Measurements from ENCODE around the gene RPS17. TPM values are rescaled to one million over a fixed set of nuclear protein-coding genes. Genes with fewer than 3 reads are reported as not detected.
"Not testable (repeated sequence)": the region's sequence is repeated elsewhere in the genome, so short reads cannot be mapped to it uniquely, and the experiment has no call there.

Gene RPS17
- polyA plus RNA-seq, 1 donor, result 3,438 TPM

DNA sequence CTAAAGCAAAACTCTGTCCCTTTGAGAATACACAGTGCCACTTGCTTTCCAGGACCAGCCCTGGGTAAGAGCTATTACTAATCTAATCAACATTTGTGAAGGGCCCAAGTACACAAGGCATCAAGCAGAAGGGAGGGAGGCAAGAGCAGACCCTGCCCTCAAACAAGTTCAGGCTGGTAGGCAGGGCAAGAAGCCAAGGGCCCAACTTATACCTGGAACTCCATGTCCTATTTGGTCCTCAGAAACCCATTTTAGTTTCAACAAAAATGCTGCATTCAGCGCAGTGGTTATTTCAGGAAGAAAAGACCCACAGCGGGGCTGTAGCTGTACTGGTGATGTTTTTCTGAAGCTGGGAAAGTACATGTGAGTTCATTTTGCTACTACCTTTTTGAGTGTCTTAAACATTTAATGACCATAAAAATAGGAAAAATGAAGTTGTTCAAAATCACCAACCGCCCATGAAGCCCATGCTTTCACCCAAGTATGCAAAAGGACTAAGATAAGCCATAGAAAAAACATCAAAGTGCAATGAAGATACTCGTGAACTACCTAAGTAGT, 2.8 kb downstream of the RPS17 start:
- no peak for DNase-seq
- peaks cover 12% of the 10 kb centered on the region for H3K4me1 ChIP-seq (ENCODE audit: control insufficient read depth, insufficient read depth, low read length)

DNA sequence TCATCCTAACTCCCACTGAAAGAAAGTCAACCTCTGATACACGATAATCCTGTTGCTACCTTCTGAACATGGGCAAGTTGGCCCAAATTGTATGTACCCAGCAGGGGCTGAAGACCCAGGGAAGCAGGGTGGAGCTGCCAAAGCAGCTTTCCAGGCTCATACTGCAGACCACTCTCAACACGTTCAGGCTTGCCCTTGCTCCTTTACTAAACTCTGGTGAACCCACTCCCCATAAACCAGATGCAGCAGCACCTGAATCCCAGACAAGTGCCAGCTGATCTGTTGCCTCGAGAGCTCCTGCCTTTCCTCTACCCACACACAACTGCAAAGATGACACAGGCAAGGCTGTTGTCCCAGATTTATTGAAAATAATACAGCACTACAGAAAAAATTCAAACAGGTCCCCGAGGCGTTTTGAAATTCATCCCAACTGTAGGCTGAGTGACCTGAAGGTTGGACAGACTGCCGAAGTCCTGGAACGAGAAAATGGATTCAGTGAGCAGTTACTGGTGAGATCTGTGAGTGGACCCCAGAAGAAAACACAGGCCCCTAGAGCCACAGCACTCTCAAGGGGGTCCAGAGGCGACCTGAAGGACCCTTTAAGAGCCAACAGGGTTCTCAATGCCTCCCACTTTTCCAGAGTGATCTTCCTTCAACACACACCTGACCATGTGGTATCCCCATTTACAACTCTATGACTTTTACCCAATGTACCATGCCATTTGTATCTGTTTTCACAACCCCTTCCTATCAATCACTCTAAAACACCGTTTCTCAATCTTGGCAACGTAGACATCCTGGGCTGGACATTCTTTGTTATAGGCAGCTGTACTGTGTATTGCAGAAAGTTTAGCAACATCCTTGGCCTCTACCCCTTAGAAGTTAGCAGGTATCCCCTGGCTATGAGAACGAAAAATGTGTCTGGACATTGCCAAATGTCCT, 3.6 kb downstream of the RPS17 start:
- no peak overlapping the region for H3K4me3 ChIP-seq (ENCODE audit: low read length)
- no peak overlapping the region for H3K27ac ChIP-seq (ENCODE audit: low read length)
- WGBS (ENCODE audit: insufficient coverage, low lambda C conversion rate), result 80% methylated on average over 1 of the region's 11 CpGs
- H3K4me1 ChIP-seq (ENCODE audit: control insufficient read depth, insufficient read depth, low read length), result peaks cover 12% of the 10 kb centered on the region
- H3K9me3 ChIP-seq (ENCODE audit: control insufficient read depth, low read depth, low read length), result no peaks in the 10 kb centered on the region
- no peak for DNase-seq
- no peaks in the 10 kb centered on the region for H3K27me3 ChIP-seq (ENCODE audit: control insufficient read depth, insufficient read depth, low read length)
- peaks cover 43% of the 10 kb centered on the region for H3K36me3 ChIP-seq (ENCODE audit: control insufficient read depth, insufficient read depth, low read length)

More for the DNA sequence above, 2.8 kb downstream of the RPS17 start:
- H3K4me3 ChIP-seq (ENCODE audit: low read length), result no peak overlapping the region
- H3K36me3 ChIP-seq (ENCODE audit: control insufficient read depth, insufficient read depth, low read length), result peaks cover 43% of the 10 kb centered on the region
- H3K9me3 ChIP-seq (ENCODE audit: control insufficient read depth, low read depth, low read length), result no peaks in the 10 kb centered on the region
- H3K27ac ChIP-seq (ENCODE audit: low read length), result no peak overlapping the region
- 100% methylated on average over 1 of the region's 4 CpGs for WGBS (ENCODE audit: insufficient coverage, low lambda C conversion rate)
- no peaks in the 10 kb centered on the region for H3K27me3 ChIP-seq (ENCODE audit: control insufficient read depth, insufficient read depth, low read length)

DNA sequence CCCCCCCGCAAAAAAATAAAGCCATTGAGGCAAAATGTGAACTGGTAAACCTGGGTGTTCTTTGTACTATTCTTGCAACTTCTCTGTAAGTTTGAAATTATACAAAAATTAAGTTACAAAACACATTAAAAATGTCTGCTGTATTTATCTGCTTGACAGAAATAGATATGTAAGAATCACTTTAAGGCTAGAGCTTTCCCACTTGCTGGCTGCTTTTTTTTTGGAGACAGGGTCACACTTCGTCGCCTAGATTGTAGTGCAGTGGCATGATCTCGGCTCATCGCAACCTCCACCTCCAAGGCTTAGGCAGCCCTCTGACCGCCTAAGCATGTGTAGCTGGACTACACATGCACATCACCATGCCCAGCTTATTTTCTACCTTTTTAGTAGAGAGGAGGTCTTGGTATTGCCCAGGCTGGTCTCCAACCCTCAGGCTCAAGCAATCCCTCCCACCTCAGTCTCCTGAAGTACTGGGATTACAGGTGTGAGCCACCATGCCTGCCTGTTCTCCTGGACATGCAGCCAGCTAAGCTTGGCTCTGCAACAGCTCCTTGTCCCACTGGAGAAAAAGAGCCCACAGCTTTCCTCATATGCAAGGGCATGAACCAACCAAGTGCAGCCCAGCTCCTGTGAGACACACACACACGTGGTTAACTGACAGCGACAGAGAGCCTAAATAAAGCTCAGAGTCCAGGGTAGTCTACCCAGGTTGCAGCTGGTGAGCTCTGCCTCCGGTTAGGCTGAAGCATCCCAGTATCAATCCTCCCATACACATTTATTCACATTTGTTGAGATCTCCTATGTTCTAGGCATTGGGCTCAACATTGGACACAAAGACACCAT, 4.5 kb downstream of the RPS17 start:
- no CpG with 5 or more reads among the region's 9 CpGs for WGBS (ENCODE audit: insufficient coverage, low lambda C conversion rate)
- peaks cover 43% of the 10 kb centered on the region for H3K36me3 ChIP-seq (ENCODE audit: control insufficient read depth, insufficient read depth, low read length)
- no peak for DNase-seq
- no peaks in the 10 kb centered on the region for H3K9me3 ChIP-seq (ENCODE audit: control insufficient read depth, low read depth, low read length)
- H3K4me3 ChIP-seq (ENCODE audit: low read length), result no peak overlapping the region
- H3K27ac ChIP-seq (ENCODE audit: low read length), result no peak overlapping the region
- H3K27me3 ChIP-seq (ENCODE audit: control insufficient read depth, insufficient read depth, low read length), result no peaks in the 10 kb centered on the region
- peaks cover 8% of the 10 kb centered on the region for H3K4me1 ChIP-seq (ENCODE audit: control insufficient read depth, insufficient read depth, low read length)

DNA sequence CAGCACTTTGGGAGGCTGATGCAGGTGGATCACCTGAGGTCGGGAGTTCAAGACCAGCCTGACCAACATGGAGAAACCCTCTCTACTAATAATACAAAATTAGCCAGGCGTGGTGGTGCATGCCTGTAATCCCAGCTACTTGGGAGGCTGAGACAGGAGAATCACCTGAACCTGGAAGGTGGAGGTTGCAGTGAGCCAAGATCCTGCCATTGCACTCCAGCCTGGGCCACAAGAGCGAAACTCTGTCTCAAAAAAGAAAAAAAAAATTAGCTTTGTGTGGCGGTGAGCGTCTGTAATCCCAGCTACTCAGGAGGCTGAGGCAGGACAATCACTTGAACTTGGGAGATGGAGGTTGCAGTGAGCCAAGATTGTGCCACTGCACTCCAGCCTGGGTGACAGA, 5.1 kb downstream of the RPS17 start:
- H3K27me3 ChIP-seq (ENCODE audit: control insufficient read depth, insufficient read depth, low read length); H3K27ac ChIP-seq (ENCODE audit: low read length); H3K9me3 ChIP-seq (ENCODE audit: control insufficient read depth, low read depth, low read length); DNase-seq; H3K4me1 ChIP-seq (ENCODE audit: control insufficient read depth, insufficient read depth, low read length); H3K4me3 ChIP-seq (ENCODE audit: low read length): not testable (repeated sequence)
- H3K36me3 ChIP-seq (ENCODE audit: control insufficient read depth, insufficient read depth, low read length), result peaks cover 43% of the 10 kb centered on the region
- no CpG with 5 or more reads among the region's 5 CpGs for WGBS (ENCODE audit: insufficient coverage, low lambda C conversion rate)

DNA sequence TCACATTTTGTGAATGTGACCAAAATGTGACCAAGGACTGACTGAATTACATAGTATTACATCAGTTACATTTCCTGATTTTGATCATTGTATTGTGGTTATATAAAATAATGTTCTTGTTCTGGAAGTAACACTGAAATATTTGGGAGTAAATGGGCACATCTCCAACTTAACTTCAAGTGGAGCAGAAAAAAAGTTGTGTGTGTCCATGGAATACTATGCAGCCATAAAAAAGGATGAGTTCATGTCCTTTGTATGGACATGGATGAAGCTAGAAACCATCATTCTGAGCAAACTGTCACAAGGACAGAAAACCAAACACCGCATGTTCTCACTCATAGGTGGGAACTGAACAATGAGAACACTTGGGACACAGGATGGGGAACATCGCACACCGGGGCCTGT, 5.8 kb downstream of the RPS17 start:
- H3K4me3 ChIP-seq (ENCODE audit: low read length); H3K27ac ChIP-seq (ENCODE audit: low read length); H3K27me3 ChIP-seq (ENCODE audit: control insufficient read depth, insufficient read depth, low read length); DNase-seq; H3K9me3 ChIP-seq (ENCODE audit: control insufficient read depth, low read depth, low read length); H3K4me1 ChIP-seq (ENCODE audit: control insufficient read depth, insufficient read depth, low read length): not testable (repeated sequence)
- peaks cover 43% of the 10 kb centered on the region for H3K36me3 ChIP-seq (ENCODE audit: control insufficient read depth, insufficient read depth, low read length)
- WGBS (ENCODE audit: insufficient coverage, low lambda C conversion rate), result no CpG with 5 or more reads among the region's 3 CpGs

DNA sequence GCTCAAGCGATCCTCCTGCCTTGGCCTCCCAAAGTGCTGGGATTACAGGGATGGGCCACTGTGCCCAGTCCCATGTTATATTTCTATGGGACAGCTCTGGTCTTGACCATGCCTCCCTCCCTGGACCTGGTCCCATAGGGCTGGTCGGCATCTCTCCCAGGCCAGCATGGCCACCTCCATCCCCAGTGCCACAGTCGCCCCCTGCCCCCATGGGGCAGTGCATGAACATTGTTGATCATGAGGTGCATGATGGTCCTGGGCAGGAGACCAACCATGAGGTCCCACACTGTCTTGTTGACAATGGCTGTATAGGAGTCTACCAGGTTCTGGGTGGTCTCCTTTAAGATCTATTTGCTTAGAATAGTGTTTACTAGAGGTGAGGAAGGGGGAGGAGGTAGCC, 6.5 kb downstream of the RPS17 start:
- Histone ChIP-seq H3K27me3 (ENCODE audit: control insufficient read depth, insufficient read depth, low read length) (no peaks in the 10 kb centered on the region), H3K27ac (ENCODE audit: low read length) (no peak overlapping the region), H3K4me1 (ENCODE audit: control insufficient read depth, insufficient read depth, low read length) (peaks cover 6% of the 10 kb centered on the region), H3K4me3 (ENCODE audit: low read length) (no peak overlapping the region), H3K9me3 (ENCODE audit: control insufficient read depth, low read depth, low read length) (no peaks in the 10 kb centered on the region), H3K36me3 (ENCODE audit: control insufficient read depth, insufficient read depth, low read length) (peaks cover 41% of the 10 kb centered on the region)
- DNase-seq, result no peak
- WGBS (ENCODE audit: insufficient coverage, low lambda C conversion rate), result no CpG with 5 or more reads among the region's 3 CpGs

DNA sequence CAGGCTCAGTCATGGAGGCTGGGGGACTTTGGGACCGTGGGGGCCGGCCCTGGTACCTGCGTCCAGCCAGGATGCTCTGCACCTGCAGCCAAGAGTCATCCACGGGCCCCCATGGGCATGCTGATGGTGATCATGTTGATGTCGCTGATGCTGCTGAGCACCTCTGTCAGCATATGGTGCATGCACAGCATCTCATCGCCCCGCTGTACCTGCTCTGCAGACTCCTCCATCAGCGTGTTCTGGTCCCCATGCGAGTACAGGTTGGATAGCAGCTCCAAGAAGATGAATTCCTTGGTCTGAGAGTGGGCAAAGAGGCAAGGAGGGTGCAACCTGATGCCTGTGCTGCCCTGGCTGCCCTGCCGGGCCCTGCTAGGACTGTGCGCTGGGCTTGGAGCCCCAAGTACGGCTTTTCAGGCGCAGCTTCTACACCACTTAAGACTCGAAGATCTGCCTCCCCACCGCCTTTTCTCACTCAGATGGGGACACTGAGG, 7.2 kb downstream of the RPS17 start:
- H3K4me1 ChIP-seq (ENCODE audit: control insufficient read depth, insufficient read depth, low read length), result peaks cover 4% of the 10 kb centered on the region
- DNase-seq, result no peak
- H3K27me3 ChIP-seq (ENCODE audit: control insufficient read depth, insufficient read depth, low read length), result no peaks in the 10 kb centered on the region
- H3K4me3 ChIP-seq (ENCODE audit: low read length), result no peak overlapping the region
- peaks cover 34% of the 10 kb centered on the region for H3K36me3 ChIP-seq (ENCODE audit: control insufficient read depth, insufficient read depth, low read length)
- no peaks in the 10 kb centered on the region for H3K9me3 ChIP-seq (ENCODE audit: control insufficient read depth, low read depth, low read length)
- no CpG with 5 or more reads among the region's 15 CpGs for whole genome bisulfite sequencing (ENCODE audit: insufficient coverage, low lambda C conversion rate)
- no peak overlapping the region for H3K27ac ChIP-seq (ENCODE audit: low read length)

DNA sequence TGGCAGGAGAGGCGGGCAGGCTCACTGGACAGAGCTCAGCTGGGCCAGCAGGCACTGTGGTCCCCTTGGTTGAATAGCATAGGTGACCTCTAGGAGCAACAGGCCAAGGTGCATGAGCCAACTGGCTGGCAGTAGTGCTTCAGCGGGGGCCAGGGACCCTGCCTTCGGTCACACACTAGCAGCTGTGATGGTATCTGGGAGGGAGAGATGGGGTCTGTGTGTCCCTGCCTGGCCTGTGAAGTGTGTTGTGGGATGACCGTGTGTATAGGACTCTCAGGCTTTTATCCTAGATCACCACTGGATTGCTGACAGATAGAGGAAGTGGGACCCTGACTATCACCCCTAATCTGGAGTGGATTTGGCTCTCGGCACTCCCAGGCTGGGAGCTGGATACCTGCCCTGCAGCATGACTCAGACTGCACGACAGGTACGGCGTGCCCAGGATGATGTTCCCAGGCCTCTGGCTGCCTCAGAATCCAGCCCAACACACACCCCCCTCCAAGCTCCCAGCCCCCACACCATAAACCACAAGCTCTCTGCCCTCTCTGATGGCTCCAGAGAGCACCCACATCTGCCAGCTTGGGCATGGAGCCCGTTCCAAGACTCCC, 7.8 kb downstream of the RPS17 start:
- Histone ChIP-seq H3K27me3 (ENCODE audit: control insufficient read depth, insufficient read depth, low read length) (no peaks in the 10 kb centered on the region), H3K9me3 (ENCODE audit: control insufficient read depth, low read depth, low read length) (no peaks in the 10 kb centered on the region), H3K4me1 (ENCODE audit: control insufficient read depth, insufficient read depth, low read length) (peaks cover under 1% of the 10 kb centered on the region), H3K4me3 (ENCODE audit: low read length) (no peak overlapping the region), H3K36me3 (ENCODE audit: control insufficient read depth, insufficient read depth, low read length) (peaks cover 28% of the 10 kb centered on the region), H3K27ac (ENCODE audit: low read length) (no peak overlapping the region)
- no CpG with 5 or more reads among the region's 9 CpGs for WGBS (ENCODE audit: insufficient coverage, low lambda C conversion rate)
- no peak for DNase-seq

DNA sequence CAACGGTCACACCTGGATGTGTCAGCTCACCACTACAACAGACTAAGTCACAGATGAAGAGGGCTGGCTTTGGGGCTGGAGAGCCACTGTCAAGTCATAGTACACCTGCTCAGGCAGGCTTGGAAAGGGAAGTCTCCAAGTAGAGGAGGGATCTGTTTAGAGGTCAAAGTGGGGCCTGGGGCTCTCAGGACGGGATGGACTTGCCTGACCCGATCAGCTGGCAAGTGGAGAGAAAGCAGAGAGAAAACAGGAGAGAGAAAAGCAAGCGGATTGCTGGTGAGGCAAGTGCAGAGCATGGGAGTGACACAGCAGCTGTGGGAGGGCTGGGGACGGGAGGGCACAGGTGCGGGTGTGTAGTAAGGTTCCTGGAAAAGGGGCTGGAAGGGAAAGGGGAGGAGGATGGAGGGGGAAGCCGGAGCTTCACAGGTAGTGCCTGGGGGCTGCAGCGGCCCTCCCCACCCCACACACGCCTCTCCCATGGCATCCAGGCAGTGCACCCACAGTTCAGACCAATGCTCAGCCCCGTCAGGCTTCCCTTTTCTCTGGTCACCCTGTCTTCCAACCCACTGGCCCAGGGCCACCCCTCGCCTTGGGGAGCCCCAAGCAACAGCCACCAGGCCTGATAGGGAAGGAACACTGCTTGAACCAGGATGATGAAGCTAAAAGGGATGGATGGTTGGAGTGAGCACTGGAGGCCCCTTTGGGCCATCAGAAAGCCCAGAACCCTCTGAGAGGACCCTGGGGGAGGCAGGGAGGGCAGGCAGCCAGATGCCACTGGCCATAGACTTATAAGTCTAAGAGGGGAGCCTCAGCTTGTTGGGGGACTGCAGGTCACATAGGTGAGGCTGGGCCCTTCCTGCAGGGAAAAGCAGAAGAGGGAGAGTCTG, 8.5 kb downstream of the RPS17 start:
- Histone ChIP-seq H3K27me3 (ENCODE audit: control insufficient read depth, insufficient read depth, low read length) (no peaks in the 10 kb centered on the region), H3K36me3 (ENCODE audit: control insufficient read depth, insufficient read depth, low read length) (peaks cover 21% of the 10 kb centered on the region), H3K4me1 (ENCODE audit: control insufficient read depth, insufficient read depth, low read length) (no peaks in the 10 kb centered on the region), H3K9me3 (ENCODE audit: control insufficient read depth, low read depth, low read length) (no peaks in the 10 kb centered on the region), H3K4me3 (ENCODE audit: low read length) (no peak overlapping the region), H3K27ac (ENCODE audit: low read length) (no peak overlapping the region)
- WGBS (ENCODE audit: insufficient coverage, low lambda C conversion rate), result 100% methylated on average over 1 of the region's 11 CpGs
- no peak for DNase-seq
